CD8-positive, alpha-beta memory T cell (primary cell): Measurements from ENCODE around the gene PTPRO. TPM values are rescaled to one million over a fixed set of nuclear protein-coding genes. Genes with fewer than 3 reads are reported as not detected.
A peak's percentile ranks its signal among the peaks of the same experiment; 100 is the strongest.

ENCODE experiments used
- CTCF ChIA-PET: fragments of 350-600 bp; sonication (Branson Sonifier 250); formaldehyde crosslinking; loops from one replicate; lab custom pipeline; 2021; ENCODE audit warnings: antibody characterized with exemption; lab: Charles Lee
- POLR2A ChIA-PET: fragments of 350-600 bp; sonication (Branson Sonifier 250); formaldehyde crosslinking; loops from one replicate; lab custom pipeline; 2021; ENCODE audit warnings: antibody characterized with exemption; lab: Charles Lee
- DNase-seq, 5 donors: peaks; one replicate each; pipeline versions ENCODE4 v3.0.0 to v3.0.0-alpha.2; 2020 to 2022; ENCODE audit warnings: mixed read lengths in 1 of 5
- H3K27ac ChIP-seq: one replicate; pipeline ENCODE4 v1.7.0; 2013; ENCODE audit warnings: low read depth, mild to moderate bottlenecking, low read length, moderate library complexity
- H3K27me3 ChIP-seq: 2 replicates; pipeline ENCODE4 v1.7.0; 2013; ENCODE audit warnings: low read length, mild to moderate bottlenecking; ENCODE audit not compliant: insufficient read depth, poor library complexity, severe bottlenecking
- H3K36me3 ChIP-seq: 2 replicates; pipeline ENCODE4 v1.7.0; 2013; ENCODE audit warnings: mild to moderate bottlenecking, low read length, moderate library complexity; ENCODE audit not compliant: insufficient read depth
- H3K4me1 ChIP-seq: 2 replicates; pipeline ENCODE4 v1.7.0; 2013; ENCODE audit warnings: mild to moderate bottlenecking, low read length, moderate library complexity; ENCODE audit not compliant: insufficient read depth
- H3K4me3 ChIP-seq: 2 replicates; pipeline ENCODE4 v1.7.0; 2013; ENCODE audit warnings: mild to moderate bottlenecking, low read length
- H3K9me3 ChIP-seq: 2 replicates; pipeline ENCODE4 v1.7.0; 2013; ENCODE audit warnings: mild to moderate bottlenecking, low read length
- H3K27ac Mint-ChIP-seq, 8 donors: one replicate each; pipeline ENCODE4 v1.8.0; 2020 to 2021; ENCODE audit warnings: mixed read lengths in 8 of 8, mild to moderate bottlenecking in 6 of 8, inconsistent platforms in 3 of 8, moderate library complexity in 3 of 8
- H3K27me3 Mint-ChIP-seq, 2 donors: one replicate each; pipeline ENCODE4 v1.8.0; 2020 to 2021; ENCODE audit warnings: mixed read lengths in 2 of 2, mild to moderate bottlenecking in 1 of 2, moderate library complexity in 1 of 2
- H3K36me3 Mint-ChIP-seq, 3 donors: one replicate each; pipeline ENCODE4 v1.8.0; 2020 to 2021; ENCODE audit warnings: mixed read lengths in 3 of 3, inconsistent platforms in 1 of 3, mild to moderate bottlenecking in 1 of 3
- H3K4me1 Mint-ChIP-seq, 3 donors: one replicate each; pipeline ENCODE4 v1.8.0; 2020 to 2021; ENCODE audit warnings: mixed read lengths in 3 of 3, inconsistent platforms in 1 of 3, mild to moderate bottlenecking in 1 of 3
- H3K4me3 Mint-ChIP-seq, 7 donors: one replicate each; pipeline ENCODE4 v1.8.0; 2020 to 2021; ENCODE audit warnings: mixed read lengths in 7 of 7, mild to moderate bottlenecking in 6 of 7, moderate library complexity in 4 of 7, inconsistent platforms in 2 of 7
- H3K9me3 Mint-ChIP-seq, 5 donors: one replicate each; pipeline ENCODE4 v1.8.0; 2020 to 2022; ENCODE audit warnings: mixed read lengths in 5 of 5, mild to moderate bottlenecking in 3 of 5, moderate library complexity in 2 of 5, inconsistent platforms in 1 of 5
- polyA plus RNA-seq: library from polyadenylated mRNA; unstranded; fragments of 300-500 nt; fragmentation: Illumina TruSeq; gene quantifications from one replicate; pipeline ENCODE4 v1.2.3, GENCODE V29; 2021
- total RNA-seq, 2 experiments: library from RNA; stranded (reverse); gene quantifications; one replicate each; pipeline ENCODE4 v1.2.3, GENCODE V29; 2021

PTPRO gene
- total and polyA plus RNA-seq, 3 experiments from 2014 or later = 0.27 to 0.48 (median 0.47) TPM

DNA sequence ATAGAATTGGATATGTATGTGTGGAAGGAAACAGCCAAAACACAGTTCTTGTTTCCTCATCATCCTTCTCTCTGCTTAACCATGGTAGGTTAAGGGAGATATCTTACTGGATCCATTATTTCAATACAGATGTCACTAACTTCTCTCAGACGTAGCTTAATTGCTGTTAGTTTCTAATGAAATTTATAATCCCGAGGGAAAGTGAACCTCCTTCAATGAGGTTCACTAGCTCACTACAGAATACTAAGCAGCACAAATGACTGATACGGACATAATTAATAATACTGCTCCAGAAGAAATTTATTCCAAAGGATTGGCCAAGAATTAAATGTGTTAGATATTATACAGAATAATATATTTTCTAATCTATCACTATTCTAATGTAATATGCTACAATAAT is 28.6 kb upstream of the PTPRO start:
- Histone ChIP-seq H3K27ac (no peak overlapping the region), H3K9me3 (no peaks in the 10 kb centered on the region), H3K4me3 (no peak overlapping the region), H3K27me3 (no peaks in the 10 kb centered on the region), H3K36me3 (no peaks in the 10 kb centered on the region), H3K4me1 (no peaks in the 10 kb centered on the region)
- peaks cover 3 to 7% (median 5%) of the 10 kb centered on the region in 3 donors for H3K4me1 Mint-ChIP-seq
- H3K36me3 Mint-ChIP-seq = no peaks in the 10 kb centered on the region
- DNase-seq = no peak
- H3K27me3 Mint-ChIP-seq = peaks cover 0 to 25% of the 10 kb centered on the region in 2 donors
- no peak overlapping the region for H3K27ac Mint-ChIP-seq
- POLR2A ChIA-PET = no interaction called here
- no peak overlapping the region for H3K4me3 Mint-ChIP-seq
- CTCF ChIA-PET = no interaction called here
- peaks cover 0 to 3% (median 0%) of the 10 kb centered on the region in 5 donors for H3K9me3 Mint-ChIP-seq

DNA sequence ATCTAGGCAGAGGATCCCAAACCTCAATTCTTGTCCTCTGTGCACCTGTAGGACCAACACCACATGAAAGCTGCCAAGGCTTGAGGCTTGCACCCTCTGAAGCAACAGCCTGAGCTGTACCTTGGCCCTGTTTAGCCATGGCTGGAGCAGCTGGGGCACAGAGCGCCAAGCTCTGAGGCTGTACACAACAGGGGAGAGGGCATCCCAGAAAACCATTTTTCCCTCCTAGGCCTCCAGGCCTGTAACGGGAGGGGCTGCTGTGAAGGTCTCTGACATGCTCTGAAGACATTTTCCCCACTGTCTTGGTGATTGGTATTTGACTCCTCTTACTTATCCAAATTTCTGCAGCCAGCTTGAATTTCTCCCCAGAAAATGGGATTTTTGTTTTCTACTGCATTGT is 22.4 kb upstream of the PTPRO start:
- no peak for DNase-seq
- ChIA-PET CTCF (no interaction called here), POLR2A (no interaction called here)
- H3K9me3 Mint-ChIP-seq = peaks cover 0 to 11% (median 6%) of the 10 kb centered on the region in 5 donors
- H3K27me3 Mint-ChIP-seq = peaks cover 2 to 12% of the 10 kb centered on the region in 2 donors
- Histone ChIP-seq H3K4me3 (no peak overlapping the region), H3K4me1 (no peaks in the 10 kb centered on the region), H3K9me3 (no peaks in the 10 kb centered on the region), H3K27me3 (no peaks in the 10 kb centered on the region), H3K27ac (no peak overlapping the region), H3K36me3 (no peaks in the 10 kb centered on the region)
- no peak overlapping the region for H3K27ac Mint-ChIP-seq
- no peaks in the 10 kb centered on the region for H3K36me3 Mint-ChIP-seq
- H3K4me3 Mint-ChIP-seq = no peak overlapping the region
- H3K4me1 Mint-ChIP-seq = no peaks in the 10 kb centered on the region

DNA sequence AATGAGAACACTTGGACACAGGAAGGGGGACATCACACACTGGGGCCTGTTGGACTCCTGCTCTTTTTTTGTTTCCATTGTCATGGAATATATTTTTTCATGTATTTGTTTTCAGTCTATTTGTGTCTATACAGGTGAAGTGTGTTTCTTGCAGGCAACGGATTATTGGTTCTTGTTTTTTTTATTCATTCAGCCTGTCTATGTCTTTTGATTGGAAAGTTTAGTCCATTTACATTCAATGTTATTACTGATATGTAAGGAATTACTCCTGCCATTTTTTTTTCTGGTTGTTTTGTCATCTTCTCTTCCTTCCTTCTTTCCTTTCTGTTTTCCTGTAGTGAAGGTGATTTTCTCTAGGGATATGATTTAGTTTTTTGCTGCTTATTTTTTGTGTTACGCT is 18.0 kb upstream of the PTPRO start:
- Mint-ChIP-seq H3K4me3 (no peak overlapping the region), H3K4me1 (no peaks in the 10 kb centered on the region), H3K27ac (no peak overlapping the region), H3K9me3 (peaks cover 0 to 8% (median 6%) of the 10 kb centered on the region in 5 donors), H3K27me3 (peaks cover 0 to 2% of the 10 kb centered on the region in 2 donors), H3K36me3 (no peaks in the 10 kb centered on the region)
- DNase-seq = no peak
- Histone ChIP-seq H3K27me3 (no peaks in the 10 kb centered on the region), H3K4me1 (no peaks in the 10 kb centered on the region), H3K9me3 (no peaks in the 10 kb centered on the region), H3K4me3 (no peak overlapping the region), H3K36me3 (no peaks in the 10 kb centered on the region), H3K27ac (no peak overlapping the region)
- ChIA-PET POLR2A (no interaction called here), CTCF (no interaction called here)

DNA sequence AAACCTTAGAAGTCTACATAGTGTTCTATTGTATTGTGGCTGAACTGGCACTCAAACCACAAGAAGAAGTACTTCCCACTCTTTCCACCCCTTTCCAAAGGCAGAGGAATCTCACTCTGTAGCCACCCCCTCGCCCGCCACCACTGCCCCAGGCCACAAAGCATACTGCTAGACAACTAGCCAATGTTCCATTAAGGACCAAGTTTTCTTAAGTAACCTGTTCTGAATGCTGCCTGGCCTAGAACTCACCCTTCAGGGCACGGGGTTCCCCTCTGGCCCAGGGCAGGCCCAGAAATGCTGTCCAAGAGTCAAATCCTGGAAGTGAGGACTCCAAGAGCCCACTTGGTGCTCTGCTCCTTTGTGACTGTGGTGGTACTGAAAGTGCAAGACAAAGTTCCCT is 15.7 kb upstream of the PTPRO start:
- ChIA-PET POLR2A (no interaction called here), CTCF (no interaction called here)
- DNase-seq = no peak
- Histone ChIP-seq H3K27me3 (no peaks in the 10 kb centered on the region), H3K9me3 (no peaks in the 10 kb centered on the region), H3K4me1 (no peaks in the 10 kb centered on the region), H3K4me3 (no peak overlapping the region), H3K27ac (no peak overlapping the region), H3K36me3 (no peaks in the 10 kb centered on the region)
- Mint-ChIP-seq H3K27ac (no peak overlapping the region), H3K27me3 (peaks cover 0 to 3% of the 10 kb centered on the region in 2 donors), H3K9me3 (peaks cover 0 to 8% (median 6%) of the 10 kb centered on the region in 5 donors), H3K4me1 (no peaks in the 10 kb centered on the region), H3K4me3 (no peak overlapping the region), H3K36me3 (no peaks in the 10 kb centered on the region)

DNA sequence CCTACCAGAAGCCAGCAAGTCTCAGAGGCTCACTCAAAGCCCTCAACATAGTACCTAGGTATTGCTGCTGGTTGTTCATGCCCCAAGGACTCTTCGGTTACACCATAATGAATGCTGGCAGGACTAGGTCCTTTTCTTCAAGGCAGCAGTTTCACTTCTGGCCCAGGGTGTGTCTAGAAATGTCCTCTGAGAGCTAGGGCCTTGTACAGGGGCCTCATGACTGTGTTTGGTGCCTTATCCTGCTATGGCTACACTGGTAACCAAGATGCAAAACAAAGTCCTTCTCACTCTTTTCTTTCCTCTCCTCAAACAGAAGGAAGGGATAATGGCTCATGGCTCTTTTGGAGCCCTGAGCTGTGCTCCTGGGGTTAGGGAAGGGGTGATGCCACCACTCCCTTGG is 15.2 kb upstream of the PTPRO start:
- Mint-ChIP-seq H3K4me1 (no peaks in the 10 kb centered on the region), H3K4me3 (no peak overlapping the region), H3K9me3 (peaks cover 0 to 8% (median 6%) of the 10 kb centered on the region in 5 donors), H3K36me3 (no peaks in the 10 kb centered on the region), H3K27ac (no peak overlapping the region), H3K27me3 (peaks cover 0 to 3% of the 10 kb centered on the region in 2 donors)
- POLR2A ChIA-PET = no interaction called here
- Histone ChIP-seq H3K27ac (no peak overlapping the region), H3K9me3 (no peaks in the 10 kb centered on the region), H3K4me1 (no peaks in the 10 kb centered on the region), H3K27me3 (no peaks in the 10 kb centered on the region), H3K36me3 (no peaks in the 10 kb centered on the region), H3K4me3 (no peak overlapping the region)
- no peak for DNase-seq
- CTCF ChIA-PET = no interaction called here

DNA sequence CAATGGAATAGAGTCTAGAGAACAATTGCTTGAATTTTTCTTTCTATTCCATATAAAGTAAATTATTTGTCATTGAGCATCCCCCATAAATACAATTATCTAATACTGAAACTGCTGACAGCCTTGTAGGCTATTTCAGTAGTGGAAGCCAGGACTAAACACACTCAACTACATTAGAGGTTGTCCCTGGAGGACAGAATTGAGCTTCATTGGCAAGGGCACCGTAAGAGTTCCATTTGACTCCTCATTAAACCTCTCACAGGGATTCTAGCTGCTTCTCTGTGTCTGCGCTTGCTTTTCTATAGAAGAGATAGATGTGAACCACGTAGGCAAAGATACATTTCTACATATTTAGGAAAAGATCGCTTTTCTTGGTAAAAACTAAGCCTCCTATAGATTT is 3.5 kb upstream of the PTPRO start:
- Mint-ChIP-seq H3K36me3 (no peaks in the 10 kb centered on the region), H3K4me3 (no peak overlapping the region), H3K9me3 (no peaks in the 10 kb centered on the region), H3K4me1 (peaks cover 0 to 12% (median 9%) of the 10 kb centered on the region in 3 donors), H3K27ac (no peak overlapping the region), H3K27me3 (peaks cover 17 to 31% of the 10 kb centered on the region in 2 donors)
- DNase-seq = no peak
- ChIA-PET POLR2A (no interaction called here), CTCF (no interaction called here)
- H3K4me1 ChIP-seq = no peaks in the 10 kb centered on the region
- no peak overlapping the region for H3K4me3 ChIP-seq
- no peaks in the 10 kb centered on the region for H3K9me3 ChIP-seq
- H3K27me3 ChIP-seq = peaks cover 3% of the 10 kb centered on the region
- no peaks in the 10 kb centered on the region for H3K36me3 ChIP-seq
- H3K27ac ChIP-seq = no peak overlapping the region

DNA sequence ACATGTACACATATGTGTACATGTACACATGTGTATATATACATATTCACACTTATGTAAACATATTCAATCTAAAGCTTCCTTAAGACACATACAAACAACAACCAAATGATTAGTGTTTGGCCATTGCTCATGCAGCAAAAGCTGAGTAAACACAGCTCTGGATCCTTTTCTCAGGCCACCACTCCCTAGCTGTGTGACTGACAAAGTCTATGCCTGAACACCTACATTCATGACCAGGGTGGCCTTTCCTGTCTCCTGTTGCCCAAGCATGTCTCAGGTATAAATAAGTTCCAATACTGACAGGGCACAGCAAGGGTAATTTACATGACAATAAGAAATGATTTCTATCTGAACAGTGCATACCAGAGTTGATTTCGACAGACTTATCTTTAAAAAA is 1.4 kb upstream of the PTPRO start:
- DNase-seq = no peak
- ChIA-PET POLR2A (no interaction called here), CTCF (no interaction called here)
- no peaks in the 10 kb centered on the region for H3K4me1 ChIP-seq
- H3K36me3 Mint-ChIP-seq = no peaks in the 10 kb centered on the region
- no peaks in the 10 kb centered on the region for H3K9me3 ChIP-seq
- peak overlapping the region in 1 of 8 donors; percentile 18 for H3K27ac Mint-ChIP-seq
- H3K27me3 Mint-ChIP-seq = peaks cover 17 to 40% of the 10 kb centered on the region in 2 donors
- no peak overlapping the region for H3K27ac ChIP-seq
- peaks cover 3% of the 10 kb centered on the region for H3K27me3 ChIP-seq
- no peak overlapping the region for H3K4me3 Mint-ChIP-seq
- H3K9me3 Mint-ChIP-seq = no peaks in the 10 kb centered on the region
- H3K36me3 ChIP-seq = no peaks in the 10 kb centered on the region
- peaks cover 0 to 12% (median 9%) of the 10 kb centered on the region in 3 donors for H3K4me1 Mint-ChIP-seq
- no peak overlapping the region for H3K4me3 ChIP-seq

DNA sequence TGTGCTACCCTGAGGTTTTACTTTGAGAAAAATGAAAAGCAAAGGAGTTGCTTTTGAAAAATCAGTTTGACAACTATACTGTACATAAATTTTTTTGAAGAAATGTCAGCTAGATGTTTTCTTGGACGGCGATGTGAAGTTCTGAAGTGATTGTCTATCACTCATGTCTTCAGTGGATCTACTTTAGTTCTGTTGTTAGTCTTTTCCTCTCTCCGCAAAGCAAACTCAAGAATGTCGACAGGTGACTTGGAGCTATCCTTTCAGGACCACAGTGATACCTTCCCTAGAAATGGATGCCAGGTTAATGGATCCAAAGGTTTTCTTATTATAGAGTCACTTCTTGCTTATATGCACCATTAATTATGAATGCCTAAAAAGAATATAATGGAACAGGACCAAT is 1.2 kb downstream of the PTPRO start:
- Histone ChIP-seq H3K4me1 (no peaks in the 10 kb centered on the region), H3K27me3 (peaks cover 3% of the 10 kb centered on the region), H3K36me3 (no peaks in the 10 kb centered on the region), H3K27ac (no peak overlapping the region), H3K4me3 (no peak overlapping the region), H3K9me3 (no peaks in the 10 kb centered on the region)
- Mint-ChIP-seq H3K27ac (no peak overlapping the region), H3K36me3 (no peaks in the 10 kb centered on the region), H3K27me3 (peaks cover 15 to 49% of the 10 kb centered on the region in 2 donors), H3K4me3 (no peak overlapping the region), H3K4me1 (peaks cover 0 to 12% (median 9%) of the 10 kb centered on the region in 3 donors), H3K9me3 (no peaks in the 10 kb centered on the region)
- no peak for DNase-seq
- ChIA-PET POLR2A (no interaction called here), CTCF (no interaction called here)

DNA sequence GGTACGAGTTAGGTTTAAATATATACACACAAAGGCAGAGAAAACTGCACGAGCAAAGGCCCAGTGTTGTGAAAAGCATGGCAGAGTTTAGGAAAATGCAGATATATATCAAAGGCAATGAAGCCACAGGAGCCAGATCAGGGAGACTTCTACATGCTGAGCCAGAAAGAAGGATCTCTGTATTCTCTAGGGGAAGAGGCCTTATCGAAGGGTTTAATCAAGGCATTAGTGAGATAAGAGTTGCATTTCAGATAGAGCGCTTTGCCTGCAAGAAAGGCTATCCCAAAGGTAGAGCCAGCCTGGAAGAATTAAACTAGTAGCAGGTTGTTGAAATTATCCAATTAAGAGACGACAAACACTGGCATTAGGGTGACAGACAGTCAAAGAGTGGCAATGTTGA is 7.6 kb downstream of the PTPRO start:
- Mint-ChIP-seq H3K4me1 (no peaks in the 10 kb centered on the region), H3K4me3 (no peak overlapping the region), H3K9me3 (no peaks in the 10 kb centered on the region), H3K36me3 (no peaks in the 10 kb centered on the region), H3K27ac (no peak overlapping the region), H3K27me3 (peaks cover 1 to 22% of the 10 kb centered on the region in 2 donors)
- no peaks in the 10 kb centered on the region for H3K27me3 ChIP-seq
- no peaks in the 10 kb centered on the region for H3K9me3 ChIP-seq
- H3K4me1 ChIP-seq = no peaks in the 10 kb centered on the region
- ChIA-PET POLR2A (no interaction called here), CTCF (no interaction called here)
- no peak for DNase-seq
- H3K36me3 ChIP-seq = no peaks in the 10 kb centered on the region
- no peak overlapping the region for H3K27ac ChIP-seq
- H3K4me3 ChIP-seq = no peak overlapping the region
